Naive thymus-derived CD8-positive, alpha-beta T cell (primary cell): ENCODE data around the gene DUSP18. TPM values are rescaled to one million over a fixed set of nuclear protein-coding genes. Genes with fewer than 3 reads are reported as not detected.

Experiments
- ATAC-seq, 2 donors: fragments of 150-1000 bp; cut with Tn5 transposase in 1 of 2; sonication (Bioruptor Pico), chemical (Tn5 transposase) in 1 of 2; 1 replicate in 1 of 2; 2 replicates in 1 of 2; pipeline ENCODE4 v1.10.0; 2021; ENCODE audit warnings: mild to moderate bottlenecking in 2 of 2, moderate library complexity in 2 of 2
- POLR2A ChIA-PET: fragments of 350-600 bp; sonication (Branson Sonifier 250); formaldehyde crosslinking; loops from one replicate; lab custom pipeline; 2021; ENCODE audit warnings: antibody characterized with exemption; lab: Charles Lee
- DNase-seq, 10 donors: peaks; one replicate each; pipeline versions ENCODE4 v3.0.0 to v3.0.0-alpha.2; 2020 to 2022
- H3K27ac Mint-ChIP-seq, 10 donors: one replicate each; pipeline ENCODE4 v1.8.0; 2020 to 2022; ENCODE audit warnings: mild to moderate bottlenecking in 10 of 10, mixed read lengths in 10 of 10, moderate library complexity in 4 of 10, inconsistent platforms in 1 of 10
- H3K27me3 Mint-ChIP-seq, 5 donors: one replicate each; pipeline ENCODE4 v1.8.0; 2021 to 2022; ENCODE audit warnings: mixed read lengths in 5 of 5
- H3K36me3 Mint-ChIP-seq, 3 donors: one replicate each; pipeline ENCODE4 v1.8.0; 2020 to 2022; ENCODE audit warnings: mixed read lengths in 3 of 3, mild to moderate bottlenecking in 2 of 3, inconsistent platforms in 1 of 3
- H3K4me1 Mint-ChIP-seq, 4 donors: one replicate each; pipeline ENCODE4 v1.8.0; 2021 to 2022; ENCODE audit warnings: mixed read lengths in 4 of 4
- H3K4me3 Mint-ChIP-seq, 10 donors: one replicate each; pipeline ENCODE4 v1.8.0; 2020 to 2022; ENCODE audit warnings: mild to moderate bottlenecking in 10 of 10, mixed read lengths in 10 of 10, moderate library complexity in 6 of 10, inconsistent platforms in 1 of 10
- H3K9me3 Mint-ChIP-seq, 9 donors: one replicate each; pipeline ENCODE4 v1.8.0; 2020 to 2022; ENCODE audit warnings: mixed read lengths in 9 of 9, mild to moderate bottlenecking in 3 of 9, inconsistent platforms in 1 of 9, moderate library complexity in 1 of 9
- polyA plus RNA-seq, 3 donors: library from polyadenylated mRNA; unstranded; fragments of 300-500 nt; fragmentation: Illumina TruSeq; gene quantifications; one replicate each; pipeline ENCODE4 v1.2.3, GENCODE V29; 2021
- total RNA-seq, 8 experiments: library from RNA in 2 of 8; stranded (reverse) in 2 of 8; gene quantifications; one replicate each; pipeline ENCODE4 v1.2.3 and lab custom pipeline; 2021 to 2026

DUSP18 gene
- total and polyA plus RNA-seq, 5 experiments from 2014 or later: 5.1 to 18.6 (median 7.8) TPM

DNA sequence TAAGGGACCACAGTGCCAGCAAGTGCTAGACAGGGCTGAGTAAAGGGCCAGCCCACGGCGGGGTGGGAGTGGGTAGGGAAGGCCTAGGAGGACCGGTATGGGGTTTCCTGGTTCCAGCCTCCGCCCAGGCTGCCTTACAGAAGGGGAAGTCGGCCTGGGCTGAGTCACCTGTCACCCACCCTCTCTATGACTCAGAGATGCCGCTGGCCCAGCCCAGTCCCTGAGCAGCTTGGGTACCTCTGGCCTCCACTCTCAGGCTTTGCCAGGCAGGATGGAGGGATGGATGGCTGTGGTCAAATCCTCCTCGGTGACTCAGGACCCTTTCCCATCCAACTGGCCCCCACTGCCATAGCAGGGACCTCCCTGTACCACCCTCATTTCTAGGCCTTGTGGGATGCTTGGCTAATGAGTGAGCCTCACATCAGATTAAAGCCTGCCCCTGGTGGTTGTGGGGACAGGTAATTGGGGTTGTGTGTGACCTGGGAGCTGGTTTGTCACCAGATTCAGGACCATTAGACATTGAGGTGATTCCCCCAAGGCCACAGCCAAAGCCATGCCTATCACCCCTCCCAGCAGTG lies 18.2 kb downstream of the DUSP18 start:
- no peak overlapping the region for H3K4me3 Mint-ChIP-seq

DNA sequence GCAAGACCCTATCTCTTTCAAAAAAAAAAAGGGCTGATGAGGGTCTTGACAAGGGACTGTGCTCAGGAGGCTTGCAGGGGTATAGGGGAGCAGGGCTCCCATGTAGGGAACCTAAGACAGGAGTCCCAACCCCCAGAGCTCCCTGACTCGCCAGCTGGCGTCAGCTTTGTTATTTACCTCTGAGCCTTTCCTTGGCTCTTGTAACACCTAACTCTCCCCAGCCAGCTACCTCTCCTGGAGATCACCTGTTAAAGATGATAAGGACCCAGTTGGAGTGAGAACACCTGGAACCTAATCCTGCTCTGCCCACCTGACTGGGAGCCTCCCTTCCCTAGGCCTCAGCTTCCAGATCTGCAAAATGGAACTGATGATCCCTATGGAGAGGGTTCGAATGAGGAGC lies 18.9 kb downstream of the DUSP18 start:
- H3K4me3 Mint-ChIP-seq: no peak overlapping the region
- H3K27me3 Mint-ChIP-seq: no peaks in the 10 kb centered on the region
- DNase-seq (no peak), ATAC-seq (no peak)
- POLR2A ChIA-PET: no interaction called here
- peak overlapping the region in 3 of 10 donors; percentile 6 to 70 (median 19) for H3K27ac Mint-ChIP-seq
- H3K36me3 Mint-ChIP-seq: no peaks in the 10 kb centered on the region
- H3K9me3 Mint-ChIP-seq: no peaks in the 10 kb centered on the region
- H3K4me1 Mint-ChIP-seq: peaks cover 0 to 12% (median 4%) of the 10 kb centered on the region in 4 donors

More for the DNA sequence above, 18.2 kb downstream of the DUSP18 start:
- Mint-ChIP-seq H3K27me3 (no peaks in the 10 kb centered on the region), H3K36me3 (peaks cover 0 to 5% (median 3%) of the 10 kb centered on the region in 3 donors), H3K27ac (peak overlapping the region in 5 of 10 donors; percentile 6 to 70 (median 25)), H3K4me1 (peaks cover 0 to 12% (median 4%) of the 10 kb centered on the region in 4 donors), H3K9me3 (no peaks in the 10 kb centered on the region)
- DNase-seq (peak in 1 of 10 donors; percentile 52), ATAC-seq (peak; percentile 57 to 97)
- POLR2A ChIA-PET: no interaction called here

DNA sequence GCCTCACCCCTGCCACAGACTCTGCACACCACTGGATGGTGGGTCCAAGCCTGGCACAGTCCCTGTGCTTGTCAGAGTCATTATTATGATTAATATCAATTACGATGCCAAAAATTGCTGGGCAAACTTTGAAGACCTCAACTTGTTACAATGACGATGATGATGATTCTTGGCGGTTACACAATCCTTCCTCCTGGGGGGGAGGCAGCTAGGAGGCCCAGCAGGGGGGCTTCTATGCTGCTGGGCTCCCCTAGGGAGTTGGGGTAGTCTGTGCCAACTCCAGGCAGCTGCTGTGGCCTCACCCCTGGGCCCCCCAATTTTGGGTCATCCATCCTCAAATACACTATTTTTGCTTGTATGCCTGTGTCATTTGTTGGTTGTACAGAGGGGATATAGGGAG lies 20.1 kb downstream of the DUSP18 start:
- no peaks in the 10 kb centered on the region for H3K9me3 Mint-ChIP-seq
- no peaks in the 10 kb centered on the region for H3K27me3 Mint-ChIP-seq
- POLR2A ChIA-PET: no interaction called here
- H3K4me1 Mint-ChIP-seq: peaks cover 0 to 10% (median 4%) of the 10 kb centered on the region in 4 donors
- H3K4me3 Mint-ChIP-seq: no peak overlapping the region
- no peak overlapping the region for H3K27ac Mint-ChIP-seq
- DNase-seq (no peak), ATAC-seq (no peak)
- no peaks in the 10 kb centered on the region for H3K36me3 Mint-ChIP-seq

DNA sequence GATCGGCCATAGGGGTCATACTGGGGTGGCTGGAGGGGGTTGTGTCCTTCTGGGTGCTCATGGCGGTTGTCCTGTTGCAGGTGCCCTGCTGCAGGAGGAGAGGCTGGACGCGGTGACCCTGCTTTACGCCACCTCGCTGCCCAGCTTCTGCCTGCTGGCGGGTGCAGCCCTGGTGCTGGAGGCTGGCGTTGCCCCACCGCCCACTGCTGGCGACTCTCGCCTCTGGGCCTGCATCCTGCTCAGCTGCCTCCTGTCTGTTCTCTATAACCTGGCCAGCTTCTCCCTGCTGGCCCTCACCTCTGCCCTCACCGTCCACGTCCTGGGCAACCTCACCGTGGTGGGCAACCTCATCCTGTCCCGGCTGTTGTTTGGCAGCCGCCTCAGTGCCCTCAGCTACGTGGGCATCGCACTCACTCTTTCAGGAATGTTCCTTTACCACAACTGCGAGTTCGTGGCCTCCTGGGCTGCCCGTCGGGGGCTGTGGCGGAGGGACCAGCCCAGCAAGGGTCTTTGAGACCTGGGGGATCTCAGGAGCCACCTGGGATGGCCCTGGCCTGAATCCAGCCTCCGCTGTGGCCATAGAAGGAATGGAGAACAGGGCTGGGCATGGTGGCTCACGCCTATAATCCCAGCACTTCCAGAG lies 21.0 kb downstream of the DUSP18 start:
- no peak overlapping the region for H3K4me3 Mint-ChIP-seq
- DNase-seq (no peak), ATAC-seq (no peak)
- no peaks in the 10 kb centered on the region for H3K36me3 Mint-ChIP-seq
- peaks cover 0 to 10% (median 4%) of the 10 kb centered on the region in 4 donors for H3K4me1 Mint-ChIP-seq
- H3K27ac Mint-ChIP-seq: no peak overlapping the region
- no peaks in the 10 kb centered on the region for H3K9me3 Mint-ChIP-seq
- POLR2A ChIA-PET: no interaction called here
- no peaks in the 10 kb centered on the region for H3K27me3 Mint-ChIP-seq

DNA sequence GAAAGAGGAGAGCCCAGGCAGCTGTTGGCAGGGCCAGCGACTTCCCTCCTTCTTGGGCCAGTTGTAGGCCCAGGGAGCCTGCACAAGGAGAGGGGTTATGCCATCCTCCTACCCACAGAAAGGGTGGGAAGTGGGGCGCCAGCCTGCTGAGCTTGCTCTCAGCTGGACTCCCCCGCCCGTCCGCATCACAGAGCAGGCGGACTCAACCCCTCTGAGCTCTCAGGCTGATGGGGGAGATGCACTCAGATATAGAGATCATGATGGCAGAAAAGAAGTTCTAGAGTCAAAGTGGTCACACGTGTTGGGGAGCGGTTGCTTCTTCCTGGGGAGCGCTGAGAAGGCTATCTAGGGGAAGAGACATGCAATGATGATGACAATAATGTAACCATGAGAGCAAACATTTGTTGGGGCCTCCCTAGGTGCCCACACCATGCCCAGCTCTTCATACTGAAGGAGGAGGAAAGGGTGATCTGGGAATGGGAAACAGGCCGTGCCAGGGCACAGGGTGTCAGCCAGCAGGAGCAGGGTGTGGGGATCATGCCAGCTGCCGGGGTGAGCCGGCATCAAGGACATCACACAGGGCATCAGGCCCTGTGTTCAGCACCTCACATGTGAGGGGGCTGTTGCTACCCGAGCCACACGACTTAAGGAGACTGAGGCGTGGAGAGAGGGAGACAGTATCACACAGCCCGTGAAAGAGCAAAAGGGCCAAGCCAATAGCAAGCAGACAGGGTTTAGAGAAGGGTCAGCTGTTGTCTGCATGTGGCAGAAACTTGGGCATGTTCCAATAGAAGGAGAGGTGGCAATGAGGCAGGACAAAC lies 24.4 kb downstream of the DUSP18 start:
- DNase-seq: no peak
- Mint-ChIP-seq H3K27me3 (no peaks in the 10 kb centered on the region), H3K4me1 (peaks cover 0 to 2% (median 0%) of the 10 kb centered on the region in 4 donors), H3K4me3 (no peak overlapping the region), H3K36me3 (peaks cover 0 to 7% (median 0%) of the 10 kb centered on the region in 3 donors), H3K27ac (peak overlapping the region in 4 of 10 donors; percentile 5 to 61 (median 26)), H3K9me3 (peaks cover 0 to 4% (median 0%) of the 10 kb centered on the region in 9 donors)
- no peak for ATAC-seq
- POLR2A ChIA-PET: interaction anchor here (0.6 kb wide), 1 partner anchor 273 kb away, joined by 3 read pairs; no protein-coding TSS in a partner anchor

DNA sequence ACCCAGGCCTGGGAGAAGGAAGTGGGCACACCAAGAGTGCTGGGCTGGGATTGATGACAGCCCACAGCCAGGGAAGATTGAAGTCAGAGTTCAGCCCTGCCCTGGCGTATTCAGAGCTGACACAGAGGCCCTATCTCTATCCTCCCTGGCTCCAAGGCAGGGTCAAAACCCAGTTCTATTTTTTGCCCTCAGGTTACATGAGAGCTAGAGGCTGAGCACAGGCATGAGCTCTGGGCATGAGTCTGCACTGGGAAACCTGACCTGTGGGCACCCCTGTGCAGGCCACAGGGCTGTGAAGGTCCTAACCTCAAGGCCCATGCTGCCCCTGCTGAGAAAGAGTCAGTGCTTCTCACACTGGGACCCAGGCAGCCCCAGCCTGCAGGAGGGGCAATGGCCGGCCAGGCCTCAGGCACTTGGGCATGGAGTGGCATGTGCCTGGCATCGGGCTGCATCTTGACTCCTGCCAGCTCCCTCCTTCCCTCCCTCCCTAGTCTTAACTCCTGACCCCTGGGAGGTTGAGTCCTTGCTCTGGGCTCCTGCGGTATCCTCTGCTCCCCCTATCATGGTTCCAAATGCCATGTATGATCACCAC lies 26.7 kb downstream of the DUSP18 start:
- POLR2A ChIA-PET: interaction anchor here (0.5 to 0.6 kb wide), 2 partner anchors 21 to 631 kb away, joined by 4 to 8 read pairs; no protein-coding TSS in a partner anchor
- H3K9me3 Mint-ChIP-seq: peaks cover 0 to 4% (median 0%) of the 10 kb centered on the region in 9 donors
- DNase-seq: no peak
- peaks cover 0 to 7% (median 2%) of the 10 kb centered on the region in 3 donors for H3K36me3 Mint-ChIP-seq
- ATAC-seq: no peak
- no peak overlapping the region for H3K4me3 Mint-ChIP-seq
- no peak overlapping the region for H3K27ac Mint-ChIP-seq
- peaks cover 5 to 15% (median 11%) of the 10 kb centered on the region in 4 donors for H3K4me1 Mint-ChIP-seq
- H3K27me3 Mint-ChIP-seq: no peaks in the 10 kb centered on the region

DNA sequence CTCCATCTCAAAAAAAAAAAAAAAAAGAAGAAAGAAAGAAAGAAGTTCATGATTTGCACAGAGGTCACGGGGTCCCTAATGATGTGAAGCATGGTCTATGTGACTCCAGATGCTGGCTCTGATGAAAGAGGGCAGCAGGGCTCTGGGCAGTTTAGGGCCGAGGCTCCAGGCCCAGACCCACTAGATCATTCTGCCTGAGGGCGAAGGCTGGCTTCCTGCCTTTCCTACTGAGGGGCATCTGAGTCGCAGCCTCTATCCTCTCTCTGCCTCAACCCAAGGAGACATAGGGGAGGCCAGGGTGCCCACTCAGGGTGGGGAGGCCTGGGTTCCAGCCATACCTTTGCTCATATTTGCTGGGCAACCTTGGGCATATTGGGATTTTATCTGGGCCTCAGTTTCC lies 27.3 kb downstream of the DUSP18 start:
- H3K9me3 Mint-ChIP-seq: peaks cover 0 to 4% (median 0%) of the 10 kb centered on the region in 9 donors
- ATAC-seq (no peak), DNase-seq (no peak)
- H3K36me3 Mint-ChIP-seq: peaks cover 0 to 7% (median 2%) of the 10 kb centered on the region in 3 donors
- no peak overlapping the region for H3K4me3 Mint-ChIP-seq
- H3K27ac Mint-ChIP-seq: no peak overlapping the region
- H3K27me3 Mint-ChIP-seq: no peaks in the 10 kb centered on the region
- POLR2A ChIA-PET: no interaction called here
- peaks cover 6 to 17% (median 14%) of the 10 kb centered on the region in 4 donors for H3K4me1 Mint-ChIP-seq

DNA sequence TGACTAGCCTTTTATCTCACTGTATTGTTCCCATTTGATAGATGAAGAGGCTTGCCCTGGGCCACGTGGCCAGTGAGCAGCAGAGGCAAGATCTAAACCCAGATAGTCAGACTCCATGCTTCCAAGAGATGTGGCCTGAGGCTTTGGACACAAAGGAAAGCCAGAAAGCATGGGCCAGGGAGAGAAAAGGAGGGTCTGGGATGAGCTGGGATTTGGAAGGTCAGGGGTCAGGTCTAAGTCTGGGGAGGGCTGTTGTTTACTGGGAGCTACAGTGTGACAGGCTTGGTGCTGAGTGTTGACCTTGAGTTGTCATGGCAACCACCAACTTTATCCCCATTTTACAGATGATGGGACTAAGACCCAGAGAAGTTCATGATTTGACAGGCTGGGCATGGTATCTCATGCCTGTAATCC lies 30.0 kb downstream of the DUSP18 start:
- peak overlapping the region in 4 of 10 donors; percentile 26 to 63 (median 56) for H3K27ac Mint-ChIP-seq
- POLR2A ChIA-PET: no interaction called here
- H3K36me3 Mint-ChIP-seq: peaks cover 0 to 7% (median 2%) of the 10 kb centered on the region in 3 donors
- no peaks in the 10 kb centered on the region for H3K27me3 Mint-ChIP-seq
- DNase-seq: no peak
- no peak for ATAC-seq
- H3K4me3 Mint-ChIP-seq: peak overlapping the region in 9 of 10 donors; percentile 22 to 62 (median 53)
- H3K9me3 Mint-ChIP-seq: peaks cover 0 to 4% (median 0%) of the 10 kb centered on the region in 9 donors
- H3K4me1 Mint-ChIP-seq: peaks cover 10 to 27% (median 24%) of the 10 kb centered on the region in 4 donors

DNA sequence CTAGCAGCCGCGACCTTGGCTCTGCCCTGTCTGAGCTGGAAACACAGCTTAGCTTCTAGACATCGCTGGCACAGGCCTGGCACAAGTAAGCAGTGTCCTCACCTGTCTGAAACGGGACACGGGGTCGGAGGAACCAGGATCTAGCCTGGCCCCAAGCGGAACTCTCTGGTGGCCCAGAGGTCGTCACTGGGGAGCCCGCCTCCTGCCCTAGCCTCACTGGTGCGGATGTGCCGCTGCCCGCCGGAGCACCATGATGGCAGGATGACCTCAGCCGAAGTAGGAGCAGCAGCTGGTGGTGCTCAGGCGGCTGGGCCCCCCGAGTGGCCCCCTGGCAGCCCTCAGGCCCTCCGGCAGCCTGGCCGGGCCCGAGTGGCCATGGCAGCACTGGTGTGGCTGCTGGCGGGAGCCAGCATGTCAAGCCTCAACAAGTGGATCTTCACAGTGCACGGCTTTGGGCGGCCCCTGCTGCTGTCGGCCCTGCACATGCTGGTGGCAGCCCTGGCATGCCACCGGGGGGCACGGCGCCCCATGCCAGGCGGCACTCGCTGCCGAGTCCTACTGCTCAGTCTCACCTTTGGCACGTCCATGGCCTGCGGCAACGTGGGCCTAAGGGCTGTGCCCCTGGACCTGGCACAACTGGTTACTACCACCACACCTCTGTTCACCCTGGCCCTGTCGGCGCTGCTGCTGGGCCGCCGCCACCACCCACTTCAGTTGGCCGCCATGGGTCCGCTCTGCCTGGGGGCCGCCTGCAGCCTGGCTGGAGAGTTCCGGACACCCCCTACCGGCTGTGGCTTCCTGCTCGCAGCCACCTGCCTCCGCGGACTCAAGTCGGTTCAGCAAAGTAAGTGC lies 31.2 kb downstream of the DUSP18 start:
- peak overlapping the region in 8 of 10 donors; percentile 31 to 92 (median 84) for H3K27ac Mint-ChIP-seq
- POLR2A ChIA-PET: interaction anchor here (0.7 to 2.2 kb wide), 7 partner anchors 31 to 638 kb away, joined by 3 to 8 read pairs (median 5); partner anchors contain the start of genes DUSP18 and PES1
- H3K4me1 Mint-ChIP-seq: peaks cover 10 to 27% (median 24%) of the 10 kb centered on the region in 4 donors
- ATAC-seq (peak; percentile 1 to 3), DNase-seq (peak in 5 of 10 donors; percentile 4 to 31 (median 23))
- H3K9me3 Mint-ChIP-seq: peaks cover 0 to 4% (median 0%) of the 10 kb centered on the region in 9 donors
- no peaks in the 10 kb centered on the region for H3K27me3 Mint-ChIP-seq
- peak overlapping the region; percentile 80 to 90 (median 88) for H3K4me3 Mint-ChIP-seq
- peaks cover 0 to 7% (median 2%) of the 10 kb centered on the region in 3 donors for H3K36me3 Mint-ChIP-seq

DNA sequence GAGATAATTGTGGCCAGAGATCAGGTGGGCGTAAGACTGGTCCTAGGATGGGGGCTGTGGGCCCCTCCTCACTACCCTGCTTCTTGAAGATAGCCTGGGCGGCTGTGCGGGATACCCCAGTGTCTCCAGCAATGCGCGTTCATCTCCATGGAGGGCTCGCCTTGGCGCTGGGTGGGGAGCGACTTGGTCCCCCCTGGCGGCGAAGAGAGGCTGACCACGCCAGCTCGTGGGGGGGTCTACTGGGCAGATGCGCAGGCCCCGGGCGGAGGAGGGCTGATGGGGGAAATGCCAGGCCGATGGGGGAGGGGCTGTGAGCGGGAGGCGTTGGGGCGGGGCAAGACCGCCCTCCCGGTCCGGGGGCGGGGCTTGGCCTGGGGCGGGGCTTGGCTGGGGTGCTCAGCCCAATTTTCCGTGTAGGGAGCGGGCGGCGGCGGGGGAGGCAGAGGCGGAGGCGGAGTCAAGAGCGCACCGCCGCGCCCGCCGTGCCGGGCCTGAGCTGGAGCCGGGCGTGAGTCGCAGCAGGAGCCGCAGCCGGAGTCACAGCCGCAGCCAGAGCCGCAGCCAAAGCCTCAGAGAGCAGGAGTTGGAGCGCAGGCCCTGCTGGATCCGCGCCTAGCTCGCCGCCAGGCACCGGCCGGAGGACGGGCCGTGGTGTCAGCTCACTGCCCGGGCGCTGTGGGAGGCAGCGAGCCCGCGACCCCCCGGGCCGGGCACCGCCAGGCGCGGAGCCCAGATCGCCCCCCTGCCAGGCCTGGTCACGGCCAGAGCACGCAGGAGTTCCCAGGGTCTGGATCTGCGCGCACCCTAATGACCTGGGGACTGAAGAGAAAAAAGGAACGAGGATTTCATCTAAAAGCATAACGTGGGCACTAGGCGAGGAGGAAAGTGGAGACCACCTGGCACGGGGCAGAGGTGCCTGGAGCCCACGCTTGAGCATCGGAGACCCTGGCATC lies 32.1 kb downstream of the DUSP18 start, which contains the start of gene SLC35E4:
TSS of gene SLC35E4 (plus strand) at position 509 of the 953 bp plus-strand sequence. CDS start 670 bp downstream, outside the sequence.
- Mint-ChIP-seq H3K27me3 (no peaks in the 10 kb centered on the region), H3K4me3 (peak within 1 kb of the TSS; percentile 81 to 90 (median 88)), H3K4me1 (peaks cover 10 to 27% (median 24%) of the 10 kb centered on the region in 4 donors), H3K36me3 (peaks cover 0 to 7% (median 2%) of the 10 kb centered on the region in 3 donors), H3K9me3 (peaks cover 0 to 4% (median 0%) of the 10 kb centered on the region in 9 donors), H3K27ac (peak within 1 kb of the TSS; percentile 61 to 95 (median 92))
- peak; percentile 86 to 98 (median 92) for DNase-seq
- POLR2A ChIA-PET: interaction anchor here (0.7 to 2.2 kb wide), 16 partner anchors 29 to 657 kb away, joined by 3 to 11 read pairs (median 4); partner anchors contain the start of genes DUSP18, OSBP2, PES1 and PIK3IP1
- ATAC-seq: peak; percentile 80 to 87
